HG03565 (cell line): ENCODE measurements around the gene SNED1.

Experiments
- ATAC-seq: cut with Tn5 transposase; IDR thresholded peaks from one replicate; pipeline ENCODE4 v1.9.1; 2021; ENCODE audit warnings: mild to moderate bottlenecking, moderate library complexity; ENCODE audit not compliant: unreplicated experiment

The SNED1 gene

GRCh38 chr2:240997856-240998705 is at the start of gene SNED1:
Gene SNED1, plus strand, starts transcription at chr2:240998618. Its CDS starts 220 bp downstream, at chr2:240998838.
- ATAC-seq: no peak

DNA sequence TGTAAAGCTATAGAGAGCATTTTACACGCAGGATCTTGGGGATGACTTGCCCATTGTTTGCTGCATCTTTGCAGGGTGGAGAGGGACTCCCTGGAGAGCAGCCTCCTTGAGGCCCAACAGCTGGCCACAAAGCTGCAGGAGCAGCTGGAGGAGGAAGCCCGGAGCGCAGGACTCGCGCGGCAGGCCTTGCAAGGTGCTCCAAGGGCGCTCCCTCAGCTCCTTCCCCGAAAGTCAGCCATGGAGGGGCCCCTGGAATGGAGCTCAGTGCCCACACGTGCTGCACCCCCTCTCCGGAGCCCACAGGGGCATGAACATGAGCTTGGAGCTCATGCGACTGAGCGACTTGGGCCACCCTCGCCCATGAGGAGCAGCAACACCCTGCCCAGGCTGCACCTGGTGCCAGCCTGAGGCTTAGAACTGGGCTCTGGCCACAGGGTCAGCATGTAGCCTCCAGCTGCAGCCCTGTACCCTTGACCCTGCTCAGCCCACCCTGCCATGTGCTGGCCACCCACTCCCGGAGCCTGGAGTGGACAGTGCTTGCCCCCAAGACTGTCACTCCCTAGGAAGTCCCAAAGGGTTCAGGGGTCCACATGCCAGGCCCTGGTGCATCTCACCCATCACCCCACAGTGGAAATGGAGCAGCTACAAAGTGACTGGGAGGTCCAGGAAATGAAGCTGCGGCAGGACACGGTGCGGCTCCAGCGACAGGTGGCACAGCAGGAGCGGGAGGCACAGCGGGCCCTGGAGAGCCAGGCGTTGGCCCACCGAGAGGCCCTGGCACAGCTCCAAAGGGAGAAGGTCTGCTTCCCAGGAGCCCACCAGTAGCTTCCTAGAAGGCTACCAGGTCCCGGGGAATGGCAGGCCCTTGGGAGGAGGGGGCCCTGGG is 49.3 kb upstream of the SNED1 start:
- ATAC-seq: no peak

GRCh38 chr2:240949791-240950705 is 48.4 kb upstream of the SNED1 start:
- ATAC-seq: no peak

DNA sequence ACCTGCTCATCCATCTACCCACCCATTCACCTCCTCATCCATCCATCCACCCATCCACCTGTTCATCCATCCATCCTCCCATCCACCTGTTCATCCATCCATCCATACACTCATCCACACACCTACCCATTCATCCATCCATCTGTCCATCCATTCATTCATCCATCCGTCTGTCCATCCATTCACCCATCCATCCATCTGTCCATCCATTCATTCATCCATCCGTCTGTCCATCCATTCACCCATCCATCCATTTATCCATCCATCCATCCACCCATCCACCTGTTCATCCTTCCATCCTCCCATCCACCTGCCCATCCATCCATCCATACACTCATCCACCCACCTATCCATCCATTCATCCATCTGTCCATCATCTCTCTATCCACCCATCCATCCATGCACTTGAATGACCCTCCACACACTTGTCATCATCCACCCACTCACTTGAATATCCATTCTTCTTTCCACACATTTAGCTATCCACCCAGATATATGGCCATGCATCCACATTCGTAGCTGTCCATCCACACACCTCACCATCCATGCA is 47.3 kb upstream of the SNED1 start:
- ATAC-seq: no peak

DNA sequence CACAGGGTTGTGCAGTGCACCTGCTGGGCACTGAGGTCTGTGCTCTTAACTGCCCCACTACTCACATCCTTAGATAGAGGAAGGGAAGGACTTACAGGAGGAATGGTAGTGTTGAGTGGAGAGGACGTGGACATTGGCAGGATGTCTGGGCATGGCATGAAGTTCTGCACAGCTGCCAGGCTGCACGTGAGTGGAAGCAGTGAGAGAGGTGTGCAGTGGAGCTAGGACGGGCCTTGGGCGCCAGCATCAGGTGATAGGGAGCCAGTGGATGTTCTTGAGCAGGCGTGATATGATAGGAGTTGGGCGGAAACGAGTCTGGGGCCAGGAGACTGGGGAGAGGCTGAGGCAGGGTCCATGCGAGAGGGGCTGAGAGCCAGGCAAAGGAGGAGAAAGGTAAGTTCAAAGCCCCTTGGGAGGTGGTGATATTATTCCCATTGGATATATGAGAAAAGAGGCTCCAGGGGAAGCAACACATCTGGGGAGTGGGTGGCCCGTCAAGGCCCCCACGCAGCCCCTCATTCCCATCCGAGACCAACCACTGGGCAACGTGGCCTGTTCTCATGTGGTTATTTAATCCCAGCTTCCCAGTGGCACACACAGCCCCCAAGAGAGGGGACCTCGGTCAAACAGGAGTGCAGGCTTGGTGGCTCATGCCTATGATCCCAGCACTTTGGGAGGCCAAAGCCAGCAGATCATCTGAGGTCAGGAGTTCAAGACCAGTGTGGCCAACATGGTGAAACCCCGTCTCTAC is 45.7 kb upstream of the SNED1 start:
- no peak for ATAC-seq

GRCh38 chr2:240953426-240954410 is 44.7 kb upstream of the SNED1 start:
- no peak for ATAC-seq

DNA sequence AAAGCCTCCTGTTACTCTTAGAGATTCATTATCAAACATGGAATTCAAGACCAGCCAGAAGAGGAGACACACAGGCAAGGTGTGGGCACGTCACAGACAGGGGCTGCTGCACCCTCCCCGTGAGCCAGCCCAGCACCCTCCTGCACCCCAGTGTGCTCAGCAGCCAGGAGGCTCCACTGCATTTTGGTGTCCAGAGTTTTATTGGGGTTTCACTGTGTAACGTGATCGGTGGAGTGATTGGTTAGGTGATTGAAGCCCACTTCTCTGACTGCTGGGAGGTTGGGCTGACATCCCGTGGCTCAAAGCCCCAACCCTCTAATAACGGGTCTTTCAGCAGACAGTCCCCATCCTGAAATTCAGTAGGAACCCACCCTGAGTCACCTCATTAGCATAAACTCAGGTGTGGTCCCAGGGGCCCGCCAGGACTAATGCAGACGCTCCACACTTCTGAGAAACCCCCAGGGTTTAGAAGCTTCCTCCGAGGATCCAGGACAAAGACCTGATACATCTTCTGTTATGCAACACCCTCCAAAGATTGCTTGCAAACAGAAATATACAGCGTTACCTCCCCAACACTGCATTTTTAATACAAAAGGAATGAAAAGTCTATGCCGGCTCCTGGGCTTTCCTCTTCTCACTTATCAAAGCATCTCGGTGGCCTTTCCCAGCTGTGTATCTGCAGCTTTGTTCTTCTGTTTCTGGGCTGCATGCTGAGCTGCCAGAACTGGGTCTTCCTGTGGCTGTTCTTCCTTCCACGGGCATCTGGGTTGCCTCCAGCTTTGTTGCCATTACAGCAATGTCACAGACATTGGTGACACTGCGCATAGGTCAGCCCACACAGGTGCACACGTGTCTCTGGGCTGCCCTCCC is 43.7 kb upstream of the SNED1 start:
- no peak for ATAC-seq

DNA sequence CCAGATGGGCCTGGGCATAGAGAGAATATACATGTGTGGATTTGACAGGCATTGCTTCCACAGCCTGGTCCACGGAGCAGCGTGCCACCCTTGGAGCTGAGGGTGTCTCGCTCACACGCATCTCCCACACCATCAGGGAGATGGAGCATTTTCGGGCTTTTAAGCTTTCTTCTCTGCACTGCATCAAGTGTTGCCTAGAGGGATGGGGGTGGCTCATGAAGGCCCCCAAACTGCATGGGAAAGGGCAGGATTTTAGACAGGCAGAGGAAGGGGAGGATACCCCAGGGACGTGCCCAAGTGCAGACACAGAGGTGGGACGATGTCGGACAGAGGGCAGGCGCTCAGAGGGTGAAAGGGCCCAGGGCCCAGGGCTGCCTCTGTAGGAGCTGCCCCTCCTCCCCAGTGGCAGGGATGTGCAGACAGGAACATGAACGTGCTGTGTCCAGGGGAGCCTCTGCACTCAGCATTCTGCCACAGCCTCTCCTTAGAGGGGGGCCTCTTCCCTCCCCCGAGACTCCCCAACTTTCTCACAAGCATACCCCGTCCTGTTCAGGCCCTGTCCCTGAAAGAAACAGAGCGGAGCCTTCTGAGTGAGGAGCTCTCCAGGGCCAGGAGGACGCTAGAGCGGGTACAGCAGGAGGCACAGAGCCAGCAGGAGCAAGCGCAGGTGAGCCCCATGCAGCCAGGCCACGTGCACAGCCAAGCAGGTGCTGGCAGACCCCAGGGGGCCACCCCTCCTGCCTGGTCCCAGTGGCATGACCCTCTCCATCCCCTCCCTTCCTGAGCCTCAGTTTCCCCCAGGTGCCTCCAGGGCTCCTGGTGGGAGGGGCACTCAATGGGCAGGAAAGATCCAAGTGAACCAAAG is 42.9 kb upstream of the SNED1 start:
- no peak for ATAC-seq

- ATAC-seq: no peak
Measured at GRCh38 chr2:240956171-240956934, 42.1 kb upstream of the SNED1 start.

GRCh38 chr2:240956935-240957655 is 41.3 kb upstream of the SNED1 start:
- no peak for ATAC-seq

DNA sequence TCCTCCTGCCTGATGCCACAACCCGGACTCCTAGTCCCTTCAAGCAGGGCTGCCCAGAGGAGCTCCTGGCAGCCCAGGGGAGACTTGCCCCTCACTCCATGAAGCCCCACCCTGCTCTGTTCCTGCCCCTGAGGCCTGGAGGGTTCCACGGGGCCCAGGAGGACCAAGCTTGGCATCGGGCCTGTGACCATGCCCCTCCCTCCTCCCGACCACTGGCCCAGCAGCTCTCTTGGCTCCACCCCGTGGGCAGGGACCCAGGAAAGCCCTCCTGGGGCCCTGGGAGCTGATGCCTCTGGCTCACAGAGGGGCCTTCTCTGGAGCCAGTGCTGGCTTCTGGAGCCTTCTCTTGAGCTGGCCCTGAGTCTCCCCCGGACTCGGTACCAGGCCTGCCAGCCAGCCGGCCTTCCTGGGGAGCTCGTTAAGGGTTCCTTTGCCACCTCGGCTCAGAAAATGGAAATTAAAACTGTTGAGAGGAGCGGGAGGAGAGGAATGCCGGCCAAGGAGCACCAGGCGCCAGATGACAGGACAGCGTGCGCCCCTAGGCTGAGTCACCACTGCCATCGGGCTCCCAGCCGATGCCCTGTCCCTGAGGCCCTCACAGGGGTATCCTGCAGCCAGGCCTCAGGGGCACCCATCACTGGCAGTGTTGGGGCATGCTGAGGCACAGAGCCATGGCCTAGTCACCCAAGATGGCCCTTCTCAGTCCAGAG is 40.6 kb upstream of the SNED1 start:
- ATAC-seq: no peak

DNA sequence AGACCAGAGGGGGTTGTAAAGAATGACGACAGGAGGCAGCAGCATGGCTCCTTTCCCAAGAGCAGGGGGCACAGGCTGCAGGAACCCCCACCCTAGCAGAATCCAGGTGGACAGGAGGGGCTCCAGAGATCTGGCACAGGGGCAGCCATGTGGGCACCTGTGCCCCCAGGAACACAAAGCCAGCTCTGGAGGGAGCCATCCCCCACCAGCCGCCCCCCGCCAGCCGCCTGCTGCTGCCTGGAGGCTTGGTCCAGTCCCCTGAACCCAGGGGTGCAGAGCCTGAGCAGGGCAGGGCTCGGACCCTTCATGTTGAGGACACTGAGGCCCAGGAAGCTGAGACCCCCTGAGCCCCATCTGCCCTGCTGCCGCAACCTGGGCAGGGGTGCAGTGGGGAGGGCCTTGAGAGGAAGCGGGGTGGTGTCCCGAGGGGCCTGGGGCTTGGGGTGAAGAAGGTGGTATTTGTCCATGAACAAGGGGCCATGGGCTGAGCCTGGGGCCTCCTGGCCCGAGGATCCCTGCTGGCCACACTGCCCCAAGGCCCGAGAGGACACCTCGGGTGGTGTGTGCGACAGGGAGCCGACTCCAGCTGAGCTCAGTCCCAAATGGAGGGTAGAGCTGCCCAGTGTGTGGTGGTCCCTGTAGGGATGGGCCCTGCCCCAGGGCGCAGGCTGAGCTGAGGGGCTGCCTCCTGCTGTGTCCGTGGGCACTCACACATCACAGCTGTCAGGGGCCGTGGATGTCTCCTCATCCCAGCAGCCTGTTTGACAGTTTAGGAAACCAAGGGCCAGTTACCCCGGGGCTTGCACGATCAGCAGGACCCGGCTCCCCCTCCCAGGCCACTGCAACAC is 39.8 kb upstream of the SNED1 start:
- no peak for ATAC-seq

DNA sequence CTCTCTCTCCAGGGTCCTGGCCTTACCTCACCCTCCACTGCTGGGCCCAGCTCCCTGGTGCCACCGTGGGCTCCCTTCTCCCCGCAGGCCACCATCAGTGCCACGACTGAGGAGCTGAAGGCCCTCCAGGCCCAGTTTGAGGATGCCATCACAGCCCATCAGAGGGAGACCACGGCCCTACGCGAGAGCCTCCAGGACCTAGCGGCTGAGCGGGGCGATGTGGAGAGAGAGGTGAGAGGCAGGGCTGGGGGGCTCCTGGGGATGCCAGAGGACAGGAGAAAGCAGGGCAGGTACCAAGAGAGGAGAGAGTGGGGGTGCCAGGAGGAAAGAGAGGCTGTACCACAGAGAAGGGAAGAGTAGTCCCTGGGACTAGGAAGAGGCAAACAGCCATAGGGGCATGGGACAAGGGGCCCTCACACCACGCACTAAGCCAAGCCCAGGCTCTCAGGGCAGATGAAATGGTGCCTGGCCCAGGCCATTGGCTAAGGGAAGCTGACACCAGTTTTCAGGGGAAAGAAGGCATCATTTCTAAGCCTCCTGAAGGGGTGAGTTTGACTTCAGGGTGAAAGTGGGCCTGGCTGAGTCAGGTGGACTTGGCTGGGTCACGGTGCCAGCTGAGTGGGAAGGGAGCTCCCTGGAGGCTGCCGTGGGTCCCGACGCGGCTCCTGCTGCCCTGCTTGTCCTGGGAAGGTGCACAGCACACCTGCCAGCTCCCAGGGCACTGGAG is 39.0 kb upstream of the SNED1 start:
- ATAC-seq: no peak
